ENCODE results near the gene TICAM2.

DNA sequence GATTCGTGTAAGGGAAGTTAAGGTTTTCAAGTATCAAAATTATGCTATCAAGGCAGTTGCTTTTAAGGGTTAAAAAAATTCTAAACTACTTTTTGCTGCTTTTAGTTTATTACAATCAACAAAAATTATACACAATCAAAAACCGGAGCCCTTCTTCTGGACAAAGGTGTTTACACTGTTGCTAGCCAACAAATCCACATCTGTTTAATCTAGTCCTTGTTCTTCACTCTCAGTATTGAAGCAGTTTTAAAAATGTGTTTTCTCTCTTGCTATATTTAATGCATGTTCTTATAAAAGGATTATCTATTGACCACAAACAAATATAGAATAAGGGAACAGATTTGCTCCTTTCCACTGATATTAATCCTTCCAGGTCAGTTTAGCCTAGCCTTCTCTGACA, 60.2 kb downstream of the TICAM2 start:
- TF ChIP-seq ETV6 (CRISPR knock-in tag; IDR thresholded peaks at IDR 0.05) (no peak), TEAD4 (CRISPR knock-in tag; IDR thresholded peaks at IDR 0.05) (no peak), JUN (CRISPR knock-in tag; IDR thresholded peaks at IDR 0.05) (no peak)
- TF ChIP-seq, protein P1, sequence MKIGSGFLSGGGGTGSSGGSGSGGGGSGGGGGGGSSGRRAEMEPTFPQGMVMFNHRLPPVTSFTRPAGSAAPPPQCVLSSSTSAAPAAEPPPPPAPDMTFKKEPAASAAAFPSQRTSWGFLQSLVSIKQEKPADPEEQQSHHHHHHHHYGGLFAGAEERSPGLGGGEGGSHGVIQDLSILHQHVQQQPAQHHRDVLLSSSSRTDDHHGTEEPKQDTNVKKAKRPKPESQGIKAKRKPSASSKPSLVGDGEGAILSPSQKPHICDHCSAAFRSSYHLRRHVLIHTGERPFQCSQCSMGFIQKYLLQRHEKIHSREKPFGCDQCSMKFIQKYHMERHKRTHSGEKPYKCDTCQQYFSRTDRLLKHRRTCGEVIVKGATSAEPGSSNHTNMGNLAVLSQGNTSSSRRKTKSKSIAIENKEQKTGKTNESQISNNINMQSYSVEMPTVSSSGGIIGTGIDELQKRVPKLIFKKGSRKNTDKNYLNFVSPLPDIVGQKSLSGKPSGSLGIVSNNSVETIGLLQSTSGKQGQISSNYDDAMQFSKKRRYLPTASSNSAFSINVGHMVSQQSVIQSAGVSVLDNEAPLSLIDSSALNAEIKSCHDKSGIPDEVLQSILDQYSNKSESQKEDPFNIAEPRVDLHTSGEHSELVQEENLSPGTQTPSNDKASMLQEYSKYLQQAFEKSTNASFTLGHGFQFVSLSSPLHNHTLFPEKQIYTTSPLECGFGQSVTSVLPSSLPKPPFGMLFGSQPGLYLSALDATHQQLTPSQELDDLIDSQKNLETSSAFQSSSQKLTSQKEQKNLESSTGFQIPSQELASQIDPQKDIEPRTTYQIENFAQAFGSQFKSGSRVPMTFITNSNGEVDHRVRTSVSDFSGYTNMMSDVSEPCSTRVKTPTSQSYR (CRISPR knock-in tag; IDR thresholded peaks at IDR 0.05): no peak
